ENCODE results near the gene ZNF20.

Gene ZNF20

DNA sequence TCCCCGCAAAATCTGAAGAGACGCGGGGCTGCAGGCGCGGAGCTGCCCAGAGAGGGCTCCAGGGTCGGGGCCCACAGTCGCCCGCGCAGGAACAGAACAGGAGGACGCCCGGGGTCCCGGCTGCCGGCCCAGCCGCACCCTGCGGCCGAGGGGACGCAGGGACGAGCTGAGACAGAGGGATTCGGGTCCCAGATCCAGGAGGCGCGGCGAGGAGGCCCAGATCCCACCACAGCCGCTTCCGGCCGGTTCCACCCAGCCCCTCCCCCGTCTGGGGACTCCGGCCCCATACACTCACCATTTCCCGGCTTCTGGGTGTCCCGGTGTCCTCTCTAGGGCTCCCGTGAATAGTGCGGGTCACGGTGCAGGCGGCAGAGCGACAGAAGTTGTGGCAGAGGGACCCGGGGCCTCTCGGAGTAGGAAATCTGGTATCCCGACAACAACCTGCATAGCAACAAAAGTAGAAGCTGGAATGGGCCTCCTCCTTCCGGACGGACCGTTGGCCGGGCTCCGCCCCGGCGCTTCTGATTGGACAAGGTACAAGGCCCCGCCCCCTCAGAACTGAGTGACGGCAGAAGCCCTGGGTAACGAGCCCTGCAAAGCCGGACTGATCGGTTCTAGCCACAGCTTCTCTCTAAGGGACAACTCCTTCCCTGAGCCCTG, at the start of gene ZNF20:
Gene ZNF20 (minus strand): TSS at position 466 of the 660 bp plus-strand sequence. CDS start 168 bp downstream, at position 298.
- DNase-seq (ENCODE audit: low spot score): peak; percentile 87
- FAIRE-seq: peak; percentile 77

DNA sequence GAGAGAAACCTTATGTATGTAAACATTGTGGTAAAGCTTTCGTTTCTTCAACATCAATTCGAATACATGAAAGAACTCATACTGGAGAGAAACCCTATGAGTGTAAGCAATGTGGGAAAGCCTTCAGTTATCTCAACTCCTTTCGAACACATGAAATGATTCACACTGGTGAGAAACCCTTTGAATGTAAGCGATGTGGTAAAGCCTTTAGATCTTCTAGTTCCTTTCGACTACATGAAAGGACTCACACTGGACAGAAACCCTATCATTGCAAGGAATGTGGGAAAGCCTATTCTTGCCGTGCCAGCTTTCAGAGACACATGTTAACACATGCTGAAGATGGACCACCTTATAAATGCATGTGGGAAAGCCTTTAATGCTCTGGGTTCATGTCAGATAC, 47.5 kb upstream of the ZNF20 start:
- DNase-seq (ENCODE audit: low spot score): no peak
- no peak for FAIRE-seq

GRCh38 chr19:12180377-12180776, 40.2 kb upstream of the ZNF20 start:
- no peak for DNase-seq (ENCODE audit: low spot score)
- no peak for FAIRE-seq

DNA sequence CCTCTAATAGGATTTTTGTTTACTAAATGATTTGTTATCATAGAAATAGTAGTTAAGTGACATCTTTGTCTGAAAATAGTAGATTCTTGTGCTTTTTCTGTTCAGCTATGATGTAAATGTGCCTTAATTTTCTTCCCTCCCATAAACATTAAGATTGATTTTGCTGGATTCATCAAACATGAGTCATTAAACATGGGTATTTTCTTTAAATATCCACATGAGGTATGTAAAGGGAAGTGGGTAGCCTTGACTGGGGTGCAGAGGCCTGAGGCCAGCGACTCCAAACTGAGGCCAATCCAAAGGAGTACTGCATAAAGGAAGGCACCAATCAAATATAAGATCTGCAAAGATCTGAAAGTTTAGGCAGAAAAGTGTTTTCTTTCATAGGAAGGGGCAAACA, 26.5 kb upstream of the ZNF20 start:
- FAIRE-seq (no peak), DNase-seq (ENCODE audit: low spot score) (no peak)

- no peak for FAIRE-seq
- no peak for DNase-seq (ENCODE audit: low spot score)
Measured at GRCh38 chr19:12163826-12164225, 23.7 kb upstream of the ZNF20 start.

DNA sequence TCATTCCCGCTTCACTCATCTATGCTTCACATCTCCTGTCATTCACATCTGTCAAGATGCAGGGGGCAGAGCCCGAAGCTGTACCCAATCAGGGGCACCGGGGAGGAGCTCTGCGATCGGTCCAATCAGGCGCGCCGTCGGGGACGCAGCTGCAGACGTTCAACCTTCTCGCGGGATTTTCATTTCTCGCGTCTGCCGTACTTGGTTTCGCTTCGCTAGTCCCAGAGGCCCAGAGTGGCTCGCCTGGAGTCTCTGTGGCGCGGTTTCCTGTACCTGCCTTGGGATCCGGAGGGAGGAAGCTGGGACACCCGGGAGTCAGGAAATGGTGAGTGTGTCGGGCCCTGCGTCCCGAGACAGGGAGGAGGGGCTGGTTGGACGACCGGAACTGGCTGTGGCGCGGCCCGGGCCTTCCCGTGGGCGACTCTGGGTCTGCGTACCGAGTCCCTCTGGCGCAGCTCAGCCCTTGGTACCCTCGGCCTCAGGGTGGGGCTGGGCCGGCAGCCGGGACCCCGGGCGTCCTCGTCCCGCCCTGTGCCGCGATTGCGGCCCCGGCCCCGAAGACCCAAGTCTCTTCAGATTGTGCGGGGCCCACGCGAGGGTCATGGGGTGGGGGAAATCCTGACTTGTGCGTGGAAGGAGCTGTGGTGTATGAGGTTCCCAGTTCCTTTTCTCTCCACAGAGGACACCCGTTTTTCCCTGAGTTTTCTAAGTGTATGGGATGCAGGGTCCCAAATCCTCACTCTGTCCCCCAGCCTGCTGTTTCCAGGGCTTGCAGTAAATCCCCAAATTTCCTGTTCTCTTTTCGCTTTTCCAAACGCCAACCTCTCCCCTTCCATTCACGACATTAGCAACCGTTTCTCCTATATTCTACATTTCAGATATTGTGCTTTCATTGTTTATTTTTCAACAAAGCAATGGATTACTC, 23.0 kb upstream of the ZNF20 start, which contains the start of gene ZNF136:
Gene ZNF136 (plus strand): TSS at position 215 of the 925 bp plus-strand sequence. CDS start 108 bp downstream, at position 323.
- DNase-seq (ENCODE audit: low spot score) (peak; percentile 96), FAIRE-seq (peak; percentile 88)

GRCh38 chr19:12162513-12162881, 22.3 kb upstream of the ZNF20 start:
- no peak for FAIRE-seq

GRCh38 chr19:12159773-12160414, 19.7 kb upstream of the ZNF20 start:
- no peak for FAIRE-seq

More at GRCh38 chr19:12162513-12162881, 22.3 kb upstream of the ZNF20 start:
- no peak for DNase-seq (ENCODE audit: low spot score)

GRCh38 chr19:12156223-12157058, 16.3 kb upstream of the ZNF20 start, which contains the start of gene ZNF625:
Gene ZNF625 (minus strand): TSS chr19:12156734. CDS start chr19:12156558, 176 bp downstream.
- DNase-seq (ENCODE audit: low spot score) (peak; percentile 77), FAIRE-seq (peak; percentile 84)

More at GRCh38 chr19:12159773-12160414, 19.7 kb upstream of the ZNF20 start:
- no peak for DNase-seq (ENCODE audit: low spot score)

- FAIRE-seq: no peak
Measured at GRCh38 chr19:12155324-12155860, 15.2 kb upstream of the ZNF20 start.

DNA sequence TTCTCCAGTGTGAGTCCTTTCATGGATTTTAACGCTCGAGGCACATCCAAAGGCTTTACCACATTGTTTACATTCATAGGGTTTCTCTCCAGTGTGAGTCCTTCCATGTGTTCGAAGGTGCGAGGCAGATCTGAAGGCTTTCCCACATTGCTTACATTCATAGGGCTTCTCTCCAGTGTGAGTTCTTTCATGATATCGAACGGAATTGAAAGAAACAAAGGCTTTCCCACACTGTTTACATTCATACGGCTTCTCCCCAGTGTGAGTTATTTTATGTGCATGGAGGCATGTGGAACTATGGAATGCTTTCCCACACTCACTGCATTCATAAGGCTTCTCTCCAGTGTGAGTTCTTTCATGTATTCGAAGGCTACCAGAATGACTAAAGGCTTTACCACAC, 5.2 kb upstream of the ZNF20 start:
- DNase-seq (ENCODE audit: low spot score): no peak
- FAIRE-seq: no peak

More at GRCh38 chr19:12155324-12155860, 15.2 kb upstream of the ZNF20 start:
- no peak for DNase-seq (ENCODE audit: low spot score)

- FAIRE-seq: no peak
- DNase-seq (ENCODE audit: low spot score): no peak
Measured at GRCh38 chr19:12141405-12141736, 1.2 kb upstream of the ZNF20 start.

DNA sequence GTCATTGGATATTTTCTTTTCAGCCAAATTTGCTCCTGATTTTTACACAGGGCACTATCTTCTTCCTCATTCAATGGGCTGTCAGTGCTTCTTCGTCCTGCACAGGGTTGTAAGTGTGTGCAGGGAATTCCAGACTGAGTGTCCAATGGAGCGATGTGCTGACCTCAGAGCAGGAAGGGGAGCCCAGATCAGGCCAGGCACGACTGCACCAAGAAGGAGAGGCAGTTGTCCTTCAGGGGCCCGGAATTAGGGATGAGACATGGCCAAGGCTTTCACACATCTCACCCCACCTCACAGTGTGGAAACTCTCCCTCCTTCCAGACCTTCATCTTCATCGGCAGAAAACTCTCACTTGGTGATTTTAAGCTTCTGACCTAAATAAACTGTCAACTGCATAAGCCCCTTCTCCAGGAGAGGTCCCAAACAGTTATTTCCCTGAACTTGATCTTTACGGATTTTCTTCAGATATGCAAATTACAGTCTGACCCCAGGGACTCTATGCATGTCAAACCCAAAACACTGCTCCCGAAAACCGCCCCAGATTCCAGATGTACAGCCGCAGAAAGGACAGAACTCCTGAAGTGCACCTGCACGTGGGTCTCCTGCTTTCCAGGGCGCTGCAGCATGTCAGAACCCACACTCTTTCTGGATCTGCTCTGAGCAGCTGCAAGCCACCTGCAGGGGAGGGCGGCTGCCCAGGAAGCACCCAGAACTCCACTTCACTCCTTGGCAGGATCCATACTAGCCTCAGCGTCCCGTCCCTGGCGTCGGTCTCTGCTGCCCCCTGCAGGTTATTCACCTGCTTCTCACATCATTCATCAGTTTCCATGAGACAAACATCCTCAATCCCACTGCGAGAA, 625 bp upstream of the ZNF20 start:
- FAIRE-seq: peak; percentile 36
- peak; percentile 72 for DNase-seq (ENCODE audit: low spot score)

- no peak for FAIRE-seq
Measured at GRCh38 chr19:12139269-12139668, 881 bp downstream of the ZNF20 start.

GRCh38 chr19:12137221-12137940, 2.8 kb downstream of the ZNF20 start:
- DNase-seq (ENCODE audit: low spot score): no peak
- no peak for FAIRE-seq

More at GRCh38 chr19:12139269-12139668, 881 bp downstream of the ZNF20 start:
- DNase-seq (ENCODE audit: low spot score): no peak

DNA sequence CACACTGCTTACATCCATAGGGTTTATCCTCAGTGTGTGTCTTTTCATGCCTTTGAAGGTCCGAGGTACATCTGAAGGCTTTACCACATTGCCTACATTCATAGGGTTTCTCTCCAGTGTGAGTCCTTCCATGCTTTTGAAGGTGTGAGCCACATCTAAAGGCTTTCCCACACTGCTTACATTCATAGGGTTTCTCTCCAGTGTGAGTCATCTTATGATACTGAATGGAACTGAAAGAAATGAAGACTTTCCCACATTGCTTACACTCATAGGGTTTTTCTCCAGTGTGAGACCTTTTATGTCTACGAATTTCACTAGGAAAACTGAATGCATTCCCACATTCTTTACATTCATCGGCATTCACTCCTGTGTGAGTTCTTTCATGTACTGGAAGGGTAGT, 7.1 kb downstream of the ZNF20 start:
- FAIRE-seq: no peak
- no peak for DNase-seq (ENCODE audit: low spot score)

DNA sequence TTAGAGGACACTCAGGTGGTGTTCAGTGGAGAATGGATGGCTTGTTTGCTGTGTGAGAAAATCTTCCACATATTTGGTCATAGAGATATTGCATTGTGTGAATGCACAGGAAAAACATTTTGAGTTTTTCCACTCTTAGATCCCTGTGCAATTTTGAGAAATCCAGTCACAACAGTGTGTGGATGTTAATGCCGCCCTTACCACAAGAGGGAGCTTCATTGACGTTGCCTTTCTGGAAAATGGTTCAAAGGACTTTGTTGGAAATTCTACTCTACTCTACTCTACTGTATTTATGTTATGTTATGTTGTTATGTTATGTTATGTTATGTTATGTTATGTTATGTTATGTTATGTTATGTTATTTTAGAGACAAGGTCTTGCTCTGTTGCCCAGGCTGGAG, 13.4 kb downstream of the ZNF20 start:
- FAIRE-seq (no peak), DNase-seq (ENCODE audit: low spot score) (no peak)

DNA sequence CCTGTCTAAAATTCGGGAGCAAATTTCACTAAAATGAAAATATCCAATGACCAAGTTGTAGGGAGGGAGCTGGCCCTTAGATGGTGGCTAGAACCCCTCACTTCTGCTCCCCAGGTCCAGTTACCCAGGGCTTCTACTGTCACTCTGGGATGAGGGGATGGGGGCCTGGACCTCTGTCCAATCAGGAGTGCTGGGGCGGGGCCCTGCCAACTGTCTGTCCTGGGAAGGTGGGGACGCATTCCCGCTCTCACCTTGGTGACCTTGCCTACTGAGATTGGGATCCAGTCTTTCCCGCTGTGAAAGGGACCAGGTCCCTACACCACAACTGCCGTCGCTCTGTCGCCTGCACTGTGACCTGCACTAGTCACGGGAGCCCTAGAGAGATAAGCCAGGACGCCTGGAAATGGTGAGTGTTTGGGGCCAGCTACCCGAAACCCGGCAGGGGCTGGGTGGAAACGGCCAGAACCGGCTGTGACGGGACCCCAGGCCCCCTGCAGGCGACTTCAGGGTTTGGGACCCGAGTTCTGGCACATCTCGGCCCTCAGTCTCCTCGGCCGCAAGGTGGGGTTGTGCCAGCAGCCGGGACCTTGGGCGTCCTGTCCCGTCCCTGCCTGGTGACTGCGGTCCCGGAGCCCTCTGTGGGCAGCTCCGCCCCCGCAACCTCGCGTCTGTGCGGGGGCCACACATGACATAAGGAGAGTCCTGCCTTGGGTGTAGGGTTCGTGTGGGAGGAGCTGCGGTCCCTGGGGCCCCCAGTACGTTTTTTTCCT, 22.8 kb downstream of the ZNF20 start:
- FAIRE-seq (no peak), DNase-seq (ENCODE audit: low spot score) (no peak)
